Measurements from ENCODE around the gene ING3. TPM values are rescaled to one million over a fixed set of nuclear protein-coding genes. Genes with fewer than 3 reads are reported as not detected.

The ING3 gene
- total RNA-seq, 4 donors from 2014 or later = 11.2 to 23.0 (median 16.7) TPM

GRCh38 chr7:120941064-120941463 lies 9.5 kb upstream of the ING3 start:
- no peak for TF ChIP-seq POLR2AphosphoS5 (IDR thresholded peaks at IDR 0.05)
- TF ChIP-seq CTCF (IDR thresholded peaks at IDR 0.05) = peak in 2 of 4 experiments; percentile 10 to 18
- no peak for TF ChIP-seq POLR2A (IDR thresholded peaks at IDR 0.05)
- TF ChIP-seq EP300 (IDR thresholded peaks at IDR 0.05) = no peak
- Histone ChIP-seq H3K9me3 (no peaks in the 10 kb centered on the region), H3K36me3 (no peaks in the 10 kb centered on the region), H3K27me3 (no peaks in the 10 kb centered on the region), H3K4me1 (no peaks in the 10 kb centered on the region), H3K4me3 (no peak overlapping the region), H3K27ac (no peak overlapping the region)
- WGBS, 2 donors (ENCODE audit: low coverage in 1 of 2) = 13 to 17% methylated on average over 1 of the region's 1 CpG
- ATAC-seq = no peak

- Histone ChIP-seq H3K27ac (peak overlapping the region in 1 of 4 donors; percentile 18), H3K27me3 (no peaks in the 10 kb centered on the region), H3K4me3 (no peak overlapping the region), H3K36me3 (no peaks in the 10 kb centered on the region), H3K4me1 (no peaks in the 10 kb centered on the region), H3K9me3 (no peaks in the 10 kb centered on the region)
- TF ChIP-seq POLR2AphosphoS5 (IDR thresholded peaks at IDR 0.05) (peak; percentile 33), POLR2A (IDR thresholded peaks at IDR 0.05) (no peak), CTCF (IDR thresholded peaks at IDR 0.05) (no peak)
- 38 to 47% methylated on average over 3 of the region's 3 CpGs for WGBS, 2 donors (ENCODE audit: low coverage in 1 of 2)
- ATAC-seq = peak; percentile 55
These were observed 8.7 kb upstream of the ING3 start for GRCh38 chr7:120941856-120942255.

- no peak overlapping the region for H3K4me3 ChIP-seq
- H3K9me3 ChIP-seq = no peaks in the 10 kb centered on the region
- no peaks in the 10 kb centered on the region for H3K4me1 ChIP-seq
- no peaks in the 10 kb centered on the region for H3K36me3 ChIP-seq
- no peaks in the 10 kb centered on the region for H3K27me3 ChIP-seq
- TF ChIP-seq EP300 (IDR thresholded peaks at IDR 0.05) (no peak), POLR2AphosphoS5 (IDR thresholded peaks at IDR 0.05) (no peak), CTCF (IDR thresholded peaks at IDR 0.05) (no peak), POLR2A (IDR thresholded peaks at IDR 0.05) (no peak)
- WGBS, 2 donors (ENCODE audit: low coverage in 1 of 2) = 80 to 100% methylated on average over 1 of the region's 1 CpG
- no peak overlapping the region for H3K27ac ChIP-seq
- no peak for ATAC-seq
These were observed 7.7 kb upstream of the ING3 start for GRCh38 chr7:120942861-120943260.

GRCh38 chr7:120944826-120945562 lies 5.6 kb upstream of the ING3 start:
- ATAC-seq = no peak
- TF ChIP-seq EP300 (IDR thresholded peaks at IDR 0.05) (no peak), CTCF (IDR thresholded peaks at IDR 0.05) (no peak), POLR2A (IDR thresholded peaks at IDR 0.05) (no peak), POLR2AphosphoS5 (IDR thresholded peaks at IDR 0.05) (no peak)
- peaks cover 0 to 7% (median 0%) of the 10 kb centered on the region in 3 donors for H3K4me1 ChIP-seq
- no peaks in the 10 kb centered on the region for H3K36me3 ChIP-seq
- 42 to 49% methylated on average over 6 of the region's 6 CpGs for WGBS, 2 donors (ENCODE audit: low coverage in 1 of 2)
- H3K27me3 ChIP-seq = no peaks in the 10 kb centered on the region
- H3K27ac ChIP-seq = no peak overlapping the region
- no peaks in the 10 kb centered on the region for H3K9me3 ChIP-seq
- no peak overlapping the region for H3K4me3 ChIP-seq

- Histone ChIP-seq H3K4me1 (peaks cover 5 to 23% (median 9%) of the 10 kb centered on the region in 3 donors), H3K4me3 (no peak overlapping the region), H3K27ac (no peak overlapping the region), H3K36me3 (no peaks in the 10 kb centered on the region), H3K9me3 (no peaks in the 10 kb centered on the region), H3K27me3 (no peaks in the 10 kb centered on the region)
- TF ChIP-seq POLR2AphosphoS5 (IDR thresholded peaks at IDR 0.05) (no peak), POLR2A (IDR thresholded peaks at IDR 0.05) (no peak), CTCF (IDR thresholded peaks at IDR 0.05) (no peak), EP300 (IDR thresholded peaks at IDR 0.05) (no peak)
- no peak for ATAC-seq
These were observed 2.6 kb upstream of the ING3 start for GRCh38 chr7:120947980-120948379.
